HL-60/S4 (cell line): ENCODE measurements around the gene OPHN1.
"Not testable (repeated sequence)": the region's sequence is repeated elsewhere in the genome, so short reads cannot be mapped to it uniquely, and the experiment has no call there.

Experiments used
- in situ Hi-C: fragments of 300-500 bp; cut with MboI; formaldehyde crosslinking; loops from 2 replicates; pipeline ENCODE4 v1.14.3; 2022; ENCODE audit warnings: low sequenced_read_pairs

OPHN1 gene

DNA sequence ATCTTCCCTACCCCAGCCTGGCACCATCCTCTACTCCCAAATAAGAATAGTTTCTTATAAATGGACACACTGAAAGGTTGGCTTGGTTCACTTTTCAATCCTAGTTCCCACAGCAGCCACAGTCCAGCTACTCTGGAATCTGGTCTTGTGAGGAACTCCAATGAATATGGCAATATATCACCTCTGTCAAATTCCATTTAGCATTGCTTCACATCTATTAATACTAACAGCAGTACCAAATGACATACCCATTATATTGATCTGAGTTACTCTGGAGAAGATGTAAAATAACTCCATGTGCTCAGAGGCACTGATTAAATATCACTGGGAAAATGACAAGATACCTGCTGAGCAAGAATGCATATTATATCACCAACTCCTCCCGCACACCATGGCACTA is 8.6 kb downstream of the OPHN1 start:
- in situ Hi-C loops = no loop called here

DNA sequence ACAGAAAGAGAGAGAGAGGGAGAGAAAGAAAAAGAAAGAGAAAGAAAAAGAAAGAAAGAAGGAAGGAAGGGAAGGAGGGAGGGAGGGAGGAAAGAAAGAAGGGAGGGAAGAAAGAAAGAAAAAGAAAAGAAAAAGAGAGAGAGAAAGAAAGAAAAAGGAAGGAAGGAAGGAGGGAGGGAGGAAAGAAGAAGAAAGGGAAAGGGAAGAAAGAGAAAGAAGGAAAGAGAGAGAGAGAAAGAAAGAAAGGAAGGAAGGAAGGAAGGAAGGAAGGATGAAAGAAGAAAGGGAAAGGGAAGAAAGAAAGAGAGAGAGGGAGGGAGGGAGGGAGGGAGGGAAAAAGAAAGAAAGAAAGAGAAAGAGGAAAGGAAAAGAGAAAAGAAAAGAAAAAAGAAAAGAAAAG is 10.8 kb downstream of the OPHN1 start:
- in situ Hi-C loops = no loop called here

DNA sequence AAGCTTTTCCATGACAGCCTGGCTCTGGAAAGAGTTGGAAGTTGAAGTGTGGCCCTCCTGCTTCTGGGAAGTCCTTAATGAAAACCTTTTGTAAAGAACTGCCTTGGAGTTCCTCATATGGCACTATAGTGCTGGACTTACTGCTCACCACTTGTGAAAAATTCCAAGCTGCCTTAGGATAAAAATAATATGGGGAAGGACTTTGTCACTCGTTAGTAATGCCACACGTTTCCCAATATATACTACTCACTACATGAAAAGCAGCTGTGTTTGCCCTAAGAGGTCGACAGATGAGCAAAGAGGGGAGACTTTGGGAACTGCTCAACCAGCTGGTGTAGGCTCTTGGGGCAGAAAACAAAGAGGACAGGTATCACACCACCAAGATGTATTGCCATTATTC is 11.7 kb downstream of the OPHN1 start:
- in situ Hi-C loops = no loop called here

DNA sequence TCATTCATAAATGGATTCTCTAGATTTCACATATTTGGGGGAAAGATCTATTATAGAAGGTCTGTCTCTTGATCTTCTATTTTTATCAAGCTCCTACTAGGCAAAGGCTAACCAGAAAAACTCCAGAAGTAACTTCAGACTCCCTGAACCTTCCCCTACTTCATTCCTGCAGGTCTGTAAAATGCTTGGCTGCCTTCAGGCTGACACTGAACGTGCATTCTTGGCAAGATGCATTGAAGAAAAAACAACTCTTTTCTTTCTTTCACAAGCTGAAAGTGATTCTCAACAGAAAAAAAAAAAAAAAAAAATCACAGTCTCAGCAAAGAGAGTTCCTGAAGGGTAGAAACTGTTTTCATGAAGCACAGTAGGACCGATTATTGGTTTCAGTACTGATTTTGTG is 12.7 kb downstream of the OPHN1 start:
- in situ Hi-C loops = no loop called here

DNA sequence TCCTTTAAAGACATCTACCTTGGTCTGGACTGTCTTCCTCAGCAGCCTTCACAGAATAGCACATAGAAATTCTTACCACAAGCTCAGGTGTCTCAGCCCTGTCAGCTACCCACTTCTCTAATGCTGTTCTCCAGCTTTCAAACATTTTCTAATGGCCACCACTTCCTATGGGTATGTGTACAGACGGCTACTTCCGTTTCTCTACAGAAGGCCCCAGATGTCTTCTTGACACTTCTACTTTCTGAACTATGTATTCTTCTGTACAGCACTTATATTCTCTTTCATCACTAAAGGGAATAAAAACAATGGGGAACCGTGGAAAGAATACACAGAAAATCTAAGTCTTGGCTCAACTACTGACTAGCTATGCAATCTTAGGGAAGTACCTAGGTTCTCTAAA is 13.3 kb downstream of the OPHN1 start:
- in situ Hi-C loops = no loop called here

DNA sequence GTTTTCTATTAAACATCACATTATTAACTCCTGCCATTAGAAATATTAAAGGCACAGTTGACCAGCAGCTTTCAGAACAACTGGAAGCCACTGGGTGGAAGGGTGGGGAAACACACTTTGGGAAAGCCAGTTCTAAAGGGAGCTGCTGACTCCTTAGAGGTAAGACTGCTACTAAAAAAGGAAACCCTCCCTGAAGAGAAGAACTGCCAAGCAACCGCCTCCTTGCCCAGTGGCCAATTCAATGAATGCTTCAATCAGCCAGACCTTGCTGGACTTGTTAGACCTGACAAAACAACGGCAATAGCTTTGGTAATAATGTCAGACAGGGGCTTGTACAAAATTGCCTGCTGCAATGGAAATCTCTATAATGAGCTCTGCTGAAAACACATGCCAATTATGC is 15.6 kb downstream of the OPHN1 start:
- in situ Hi-C loops = no loop called here

DNA sequence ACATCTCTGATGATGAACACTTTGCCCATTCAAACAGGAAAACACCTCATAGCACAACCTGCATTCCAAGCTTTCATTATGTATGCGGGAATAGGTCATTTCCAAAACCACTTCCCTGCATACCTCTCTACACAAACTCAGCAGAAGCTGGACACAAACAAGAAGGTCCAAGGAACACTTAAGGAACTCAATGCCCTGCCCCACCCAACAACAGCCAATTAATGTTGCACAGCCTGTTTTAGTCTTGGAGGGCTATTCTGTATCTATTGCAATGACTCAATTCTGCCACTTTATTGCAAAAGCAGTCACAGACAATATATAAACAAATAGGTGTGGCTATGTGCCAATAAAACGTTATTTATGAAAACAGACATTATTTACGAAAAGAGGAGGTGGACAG is 16.7 kb downstream of the OPHN1 start:
- in situ Hi-C loops = no loop called here

DNA sequence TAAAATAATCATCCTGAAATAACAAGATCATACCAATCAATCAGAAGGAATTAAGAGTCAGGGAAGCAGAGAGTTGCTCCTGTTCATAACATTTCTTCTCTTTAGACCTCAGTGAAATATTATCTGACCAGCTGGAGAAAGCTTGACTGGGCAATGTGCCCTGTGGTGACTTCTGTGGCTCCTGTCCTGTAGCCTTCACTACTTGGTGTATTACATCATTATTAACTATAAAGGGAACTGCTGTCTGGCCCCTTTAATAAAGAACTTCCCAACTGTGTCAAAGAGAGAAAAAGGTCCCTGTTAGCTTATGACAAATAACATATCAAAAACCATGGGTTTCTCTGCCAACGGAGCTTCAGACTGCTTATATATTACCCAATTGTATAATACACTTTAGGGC is 18.0 kb downstream of the OPHN1 start:
- in situ Hi-C loops = no loop called here

DNA sequence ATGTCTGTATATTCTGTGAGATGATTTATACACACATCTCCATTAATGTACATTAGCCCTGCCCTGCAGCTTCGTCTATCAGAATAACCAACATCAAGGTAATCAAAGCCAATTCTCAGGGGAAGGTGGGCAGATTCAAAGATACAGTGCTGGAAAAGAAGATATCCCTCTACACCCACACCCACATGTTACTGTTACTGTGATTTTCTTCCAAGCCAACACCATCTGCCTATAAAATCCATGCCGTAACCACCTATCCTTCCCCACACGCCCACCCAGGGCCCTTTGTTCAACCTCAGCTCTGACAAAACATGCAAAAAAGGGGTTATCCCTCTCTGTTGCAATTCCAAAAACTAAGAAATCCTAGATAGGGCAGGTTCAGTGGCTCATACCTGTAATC is 20.0 kb downstream of the OPHN1 start:
- in situ Hi-C loops = no loop called here

DNA sequence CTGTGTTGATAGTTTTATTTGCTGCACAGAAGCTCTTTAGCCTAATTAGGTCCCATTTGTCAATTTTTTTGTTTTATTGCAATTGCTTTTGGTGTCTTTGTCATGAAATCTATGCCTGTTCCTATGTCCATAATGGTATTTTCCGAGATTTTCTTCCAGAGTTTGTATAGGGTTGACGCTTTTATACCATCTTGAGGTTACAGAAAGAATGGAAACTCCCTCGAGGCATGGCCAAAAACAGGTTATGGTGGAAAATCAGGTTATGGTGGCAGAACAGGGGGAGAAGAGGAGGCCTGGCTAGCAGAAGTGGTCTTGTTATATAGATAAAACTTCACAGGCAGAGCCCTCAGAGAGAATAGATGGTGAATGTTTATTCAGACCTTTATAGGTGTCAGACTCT is 21.6 kb downstream of the OPHN1 start:
- in situ Hi-C loops = no loop called here

DNA sequence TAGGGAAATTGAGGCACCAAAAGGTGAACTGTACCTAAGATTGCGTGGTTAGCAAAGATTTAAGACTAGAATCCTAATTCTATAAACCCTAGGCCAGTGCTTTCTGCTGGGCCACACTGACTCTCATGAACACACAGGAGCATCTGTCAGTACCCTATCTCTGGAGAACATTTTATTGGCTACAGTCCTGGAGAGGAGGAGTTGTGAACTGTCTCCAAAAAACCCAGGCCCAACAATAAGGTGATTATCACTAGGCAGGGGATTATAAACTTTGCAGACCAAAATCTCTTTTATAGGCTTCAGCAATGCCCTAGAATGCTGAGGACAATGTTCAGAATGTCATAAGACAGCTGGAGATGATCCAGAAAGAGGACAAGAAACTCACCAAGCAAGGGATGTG is 24.1 kb downstream of the OPHN1 start:
- in situ Hi-C loops = no loop called here

DNA sequence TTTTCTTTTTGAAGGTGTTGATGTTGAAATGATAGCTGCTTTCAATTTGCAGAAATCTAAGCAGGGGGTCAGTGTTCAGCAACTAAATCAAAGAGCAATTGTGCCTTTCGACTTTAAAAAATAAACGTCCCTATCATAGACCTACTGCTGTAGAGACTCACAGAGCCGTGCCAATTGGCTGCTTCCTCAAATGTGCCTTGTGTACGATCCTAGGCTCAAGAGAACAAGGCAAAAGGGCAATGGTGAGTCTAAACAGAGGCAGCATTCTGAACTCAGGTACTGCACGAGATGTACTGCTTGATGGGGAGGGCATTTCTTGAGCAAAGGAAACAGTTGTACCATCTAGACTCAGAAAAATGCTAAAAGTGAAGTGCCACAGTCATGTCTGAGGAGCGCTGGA is 29.8 kb downstream of the OPHN1 start:
- in situ Hi-C loops = no loop called here

DNA sequence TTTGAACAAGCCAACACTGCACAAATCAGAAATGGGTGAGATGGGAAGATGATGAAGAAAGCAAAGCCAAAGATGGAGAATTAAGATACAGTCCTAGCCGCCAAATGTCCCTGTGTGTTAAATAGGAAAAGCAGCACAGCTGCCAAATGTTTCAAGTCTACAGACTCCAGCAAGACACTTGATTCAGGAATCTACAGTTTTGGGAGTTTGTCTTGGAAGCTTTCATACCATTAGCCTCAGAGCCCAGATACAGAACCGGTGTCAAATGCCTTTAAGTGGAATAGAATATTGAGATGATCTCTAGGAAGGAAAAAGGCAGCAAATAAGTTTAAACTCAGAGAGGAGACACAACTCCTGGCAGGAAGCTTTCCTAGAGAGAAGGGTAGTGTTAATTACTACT is 30.3 kb downstream of the OPHN1 start:
- in situ Hi-C loops = no loop called here

DNA sequence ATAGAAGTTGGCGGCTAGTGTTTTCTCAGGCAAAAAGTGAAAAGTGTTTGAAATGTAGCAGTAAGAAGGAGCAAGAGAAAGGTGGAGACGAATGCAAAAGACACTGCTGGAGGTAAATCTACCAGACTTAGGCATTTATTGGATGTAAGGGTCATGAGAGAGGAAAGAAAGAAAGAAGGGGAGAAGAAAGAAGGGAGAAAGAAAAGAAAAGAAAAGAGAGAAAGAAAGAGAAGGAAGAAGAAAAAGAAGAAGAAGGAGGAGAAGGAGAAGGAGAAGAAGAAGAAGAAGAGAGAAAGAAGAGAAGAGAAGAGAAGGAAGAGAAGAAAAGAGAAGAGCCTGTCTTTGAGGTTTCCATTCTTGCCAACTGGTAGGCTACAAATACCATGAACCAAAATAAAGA is 31.2 kb downstream of the OPHN1 start:
- in situ Hi-C loops = no loop called here

DNA sequence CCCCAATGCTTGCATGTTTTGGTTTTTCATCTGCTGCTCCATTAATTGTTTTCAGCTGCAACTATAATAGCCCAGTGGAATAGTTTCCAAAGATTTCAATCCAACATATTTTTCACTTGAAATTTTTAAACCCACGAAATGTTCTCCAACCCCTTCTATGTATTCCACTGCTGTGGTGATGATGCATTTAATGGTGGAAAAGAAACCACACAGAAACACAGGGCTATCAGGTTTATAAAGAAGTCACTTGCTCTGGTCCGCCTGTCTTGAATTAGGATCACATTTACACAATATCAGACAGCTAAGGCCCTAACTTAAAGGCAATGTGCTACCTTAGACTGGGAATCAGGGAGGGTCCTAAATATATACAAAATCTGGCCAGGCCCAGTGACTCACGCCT is 35.0 kb downstream of the OPHN1 start:
- in situ Hi-C loops = no loop called here

DNA sequence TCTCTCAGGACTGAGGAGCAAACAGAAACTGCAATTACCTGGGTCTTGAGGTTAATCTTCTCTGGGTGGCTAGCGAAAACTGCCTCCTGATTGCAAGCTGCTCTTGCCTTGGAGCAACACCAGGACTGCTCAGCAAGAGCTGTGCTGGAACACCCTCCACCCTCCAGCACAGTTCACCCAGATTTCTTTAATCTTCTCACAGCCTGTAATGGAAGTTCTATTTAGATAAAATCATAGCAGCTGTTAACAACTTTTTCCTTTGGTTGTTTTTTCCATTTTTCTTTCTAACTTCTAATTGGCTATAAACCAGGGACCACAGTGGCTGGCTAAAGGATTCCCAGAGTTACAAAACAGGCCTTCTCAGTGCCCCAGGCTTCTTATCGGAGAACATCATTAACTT is 36.3 kb downstream of the OPHN1 start:
- in situ Hi-C loops = no loop called here

DNA sequence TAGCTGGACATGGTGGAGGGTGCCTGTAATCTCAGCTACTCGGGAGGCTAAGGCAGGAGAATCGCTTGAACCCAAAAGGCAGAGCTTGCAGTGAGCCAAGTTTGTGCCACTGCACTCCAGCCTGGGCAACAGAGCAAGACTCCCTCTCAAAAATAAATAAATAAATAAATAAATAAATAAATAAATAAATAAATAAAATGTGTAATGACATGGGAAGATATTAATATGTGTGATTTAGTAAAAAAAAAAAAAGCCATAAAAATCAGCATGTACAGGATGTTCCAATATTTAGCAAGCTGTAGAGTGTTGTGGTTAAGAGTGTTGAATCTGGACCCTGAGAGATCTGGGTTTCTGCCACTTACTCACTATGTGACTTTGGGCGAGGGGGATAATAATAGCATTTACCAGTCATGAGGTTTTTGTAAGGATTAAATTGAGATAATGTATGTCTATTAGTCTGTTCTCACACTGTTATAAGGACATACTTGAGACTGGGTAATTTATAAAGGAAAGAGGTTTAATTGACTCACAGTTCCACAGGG is 43.8 kb downstream of the OPHN1 start:
- in situ Hi-C loops = not testable (repeated sequence)

DNA sequence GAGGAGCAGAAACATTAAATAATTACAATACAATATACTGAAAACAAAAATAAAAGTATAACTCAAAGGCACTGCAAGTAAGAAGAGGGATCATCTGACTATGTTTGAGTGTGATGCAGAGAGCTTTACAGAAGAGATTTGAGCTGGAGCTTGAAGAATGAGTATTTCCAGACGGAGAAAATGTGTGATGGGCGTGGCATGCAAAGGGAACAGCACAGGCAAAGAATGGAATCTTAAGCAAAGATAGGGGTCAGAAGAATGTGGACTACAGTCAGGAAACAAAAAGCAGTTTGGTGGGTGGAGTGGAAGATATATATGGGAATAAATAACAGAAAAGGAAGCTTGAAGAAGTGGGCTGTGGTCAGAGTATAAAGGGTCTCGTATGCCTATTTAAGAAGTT is 45.5 kb downstream of the OPHN1 start:
- in situ Hi-C loops = no loop called here

DNA sequence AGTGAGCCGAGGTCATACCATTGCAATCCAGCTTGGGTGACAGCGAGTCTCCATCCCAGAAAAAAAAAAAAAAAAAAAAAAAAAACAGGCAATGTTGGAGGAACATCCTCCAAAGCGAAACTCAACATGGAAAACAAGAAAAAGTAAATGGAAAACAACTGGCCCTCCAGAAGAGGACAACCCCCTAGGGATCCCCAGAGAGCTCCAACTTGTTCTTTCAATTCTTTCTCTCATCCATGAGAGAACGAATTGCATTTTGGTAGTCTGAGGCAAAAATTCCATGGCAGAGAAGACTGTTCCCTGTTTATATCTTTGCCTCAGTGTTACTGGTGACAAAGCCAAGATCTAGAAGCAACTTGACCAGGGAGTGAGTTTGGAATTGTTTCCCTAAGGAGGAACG is 49.8 kb downstream of the OPHN1 start:
- in situ Hi-C loops = no loop called here

DNA sequence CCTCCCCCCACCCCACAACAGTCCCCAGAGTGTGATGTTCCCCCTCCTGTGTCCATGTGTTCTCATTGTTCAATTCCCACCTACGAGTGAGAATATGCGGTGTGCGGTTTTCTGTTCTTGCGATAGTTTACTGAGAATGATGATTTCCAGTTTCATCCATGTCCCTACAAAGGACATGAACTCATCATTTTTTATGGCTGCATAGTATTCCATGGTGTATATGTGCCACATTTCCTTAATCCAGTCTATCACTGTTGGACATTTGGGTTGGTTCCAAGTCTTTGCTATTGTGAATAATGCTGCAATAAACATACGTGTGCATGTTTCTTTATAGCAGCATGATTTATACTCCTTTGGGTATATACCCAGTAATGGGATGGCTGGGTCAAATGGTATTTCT is 55.7 kb downstream of the OPHN1 start:
- in situ Hi-C loops = not testable (repeated sequence)

DNA sequence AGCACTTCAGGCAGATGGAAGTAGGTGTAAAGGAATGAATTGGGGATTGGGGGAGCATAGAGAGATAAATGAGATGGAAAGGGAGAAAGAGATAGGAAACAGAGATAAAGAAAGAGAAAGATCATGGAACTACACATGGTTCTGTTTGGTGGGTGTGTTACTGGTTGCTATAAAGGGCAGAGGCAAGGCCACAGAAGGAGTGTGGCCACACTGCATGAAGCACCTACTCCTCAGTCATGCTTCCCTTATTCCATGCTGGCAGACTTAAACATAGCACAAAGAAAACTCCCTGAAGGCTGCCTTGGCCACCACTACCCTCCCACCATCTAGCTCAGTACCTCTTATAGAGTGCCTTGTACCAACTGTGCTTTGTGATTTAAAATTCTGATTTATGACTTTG is 56.9 kb downstream of the OPHN1 start:
- in situ Hi-C loops = no loop called here

DNA sequence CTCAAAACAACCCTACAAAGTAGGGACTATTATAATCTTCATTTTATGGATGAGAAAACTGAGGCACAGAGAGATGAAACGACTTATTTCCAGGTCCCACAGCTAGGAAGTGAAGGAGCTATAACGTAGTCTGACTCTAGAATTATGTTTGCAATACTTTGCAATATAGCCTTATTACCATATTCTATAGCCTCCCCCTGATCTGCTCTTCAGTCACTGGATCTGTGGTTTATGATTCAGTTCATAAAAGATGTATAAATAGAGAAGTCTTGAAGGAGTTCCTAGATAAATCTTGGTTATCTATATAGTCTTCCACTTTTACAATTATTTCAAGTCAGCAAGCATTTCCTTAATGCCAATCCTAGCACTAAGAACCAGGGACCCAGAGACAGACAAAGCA is 57.5 kb downstream of the OPHN1 start:
- in situ Hi-C loops = no loop called here

DNA sequence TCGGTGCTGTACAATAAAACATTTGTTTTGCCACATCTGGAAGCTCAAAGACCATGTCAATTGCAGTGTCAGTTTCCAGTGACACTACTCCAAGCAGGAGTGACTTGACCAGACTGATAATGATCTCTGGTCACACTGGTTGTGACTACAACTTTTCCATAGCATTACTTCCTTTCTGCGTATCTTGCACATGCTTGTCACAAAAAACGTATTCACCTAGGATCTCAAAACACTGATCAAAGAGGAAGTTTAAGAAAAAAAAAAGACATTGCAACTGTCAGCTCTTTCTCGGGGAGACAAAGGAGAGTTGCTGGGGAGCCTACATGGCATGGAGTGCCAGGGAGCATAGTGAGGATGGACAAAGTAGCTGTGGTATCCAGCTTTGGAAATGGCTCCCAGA is 60.6 kb downstream of the OPHN1 start:
- in situ Hi-C loops = no loop called here

DNA sequence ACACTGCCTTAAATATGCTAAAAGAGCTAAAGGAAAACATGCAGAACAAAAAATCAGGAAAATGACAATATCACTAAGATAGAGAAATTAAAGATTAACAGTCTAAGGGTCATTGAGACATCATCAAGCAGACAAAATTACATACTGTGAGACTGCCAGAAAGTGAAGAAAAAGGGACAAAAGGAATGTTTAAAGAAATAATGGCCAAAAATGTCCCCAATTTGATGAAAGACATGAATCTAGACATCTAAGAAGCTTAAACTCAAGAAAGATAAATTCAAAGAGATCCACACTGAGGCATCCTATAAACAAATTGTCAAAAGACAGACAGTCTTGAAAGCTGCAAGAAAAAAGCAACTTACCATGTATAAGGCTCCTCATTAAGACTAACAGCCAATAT is 63.7 kb downstream of the OPHN1 start:
- in situ Hi-C loops = no loop called here
